B cell (primary cell): Measurements from ENCODE around the gene GADD45A. TPM values are rescaled to one million over a fixed set of nuclear protein-coding genes. Genes with fewer than 3 reads are reported as not detected.

Experiments
- ATAC-seq: fragments of 200-7000 bp; cut with Tn5 transposase; one replicate; pipeline ENCODE4 v1.10.0; 2021; ENCODE audit warnings: low read depth, mild to moderate bottlenecking, moderate number of reproducible peaks, moderate library complexity
- CTCF ChIA-PET: fragments of 350-600 bp; sonication (Branson Sonifier 250); formaldehyde crosslinking; loops from one replicate; lab custom pipeline; 2021; ENCODE audit warnings: antibody characterized with exemption, inconsistent platforms; lab: Charles Lee
- POLR2A ChIA-PET: fragments of 350-600 bp; sonication (Branson Sonifier 250); formaldehyde crosslinking; loops from one replicate; lab custom pipeline; 2021; ENCODE audit warnings: antibody characterized with exemption; lab: Charles Lee
- DNase-seq: peaks from one replicate; pipeline ENCODE4 v3.0.0; 2013
- H2AFZ ChIP-seq: 2 replicates; pipeline ENCODE4 v1.6.1; 2012; ENCODE audit warnings: mild to moderate bottlenecking, low read depth, low read length; ENCODE audit not compliant: insufficient read depth, poor library complexity, severe bottlenecking
- H3K27ac ChIP-seq, 2 donors: 1 replicate in 1 of 2; 2 replicates in 1 of 2; pipeline ENCODE4 v1.5.1; 2012 to 2013; ENCODE audit warnings: low read length in 2 of 2, mild to moderate bottlenecking in 2 of 2, moderate library complexity in 1 of 2
- H3K27me3 ChIP-seq, 4 experiments: fragments of 200-600 bp in 1 of 4; sonication (generic) in 1 of 4; replicated peaks in 1 of 4; 1 replicate in 2 of 4; 2 replicates in 2 of 4; pipeline versions ENCODE4 v1.6.1 to v1.7.0; 2013 to 2016; ENCODE audit warnings: low read length in 3 of 4, mild to moderate bottlenecking in 2 of 4, mixed read lengths in 1 of 4, moderate library complexity in 1 of 4; ENCODE audit not compliant: insufficient read depth in 4 of 4, control insufficient read depth in 3 of 4; ENCODE audit errors: control extremely low read depth in 1 of 4
- H3K36me3 ChIP-seq, 2 experiments: replicated peaks in 1 of 2; 1 replicate in 1 of 2; 2 replicates in 1 of 2; pipeline versions ENCODE4 v1.6.1 to v1.7.1; 2013; ENCODE audit warnings: low read length in 1 of 2; ENCODE audit not compliant: insufficient read depth in 2 of 2, control insufficient read depth in 1 of 2; ENCODE audit errors: control extremely low read depth in 1 of 2, extremely low read depth in 1 of 2
- H3K4me1 ChIP-seq, 2 donors: fragments of 200-600 bp in 1 of 2; sonication (generic) in 1 of 2; 1 replicate in 1 of 2; 2 replicates in 1 of 2; pipeline versions ENCODE4 v1.5.1 to v1.6.1; 2013 to 2017; ENCODE audit warnings: low read length in 2 of 2; ENCODE audit not compliant: control insufficient read depth in 2 of 2, insufficient read depth in 2 of 2
- H3K4me2 ChIP-seq: replicated peaks from 2 replicates; pipeline ENCODE3; 2012; ENCODE audit warnings: mild to moderate bottlenecking, low read depth, low read length; ENCODE audit not compliant: poor library complexity, severe bottlenecking
- H3K4me3 ChIP-seq, 5 experiments: fragments of 200-600 bp in 1 of 5; sonication (generic) in 1 of 5; 1 replicate in 3 of 5; 2 replicates in 2 of 5; pipeline versions ENCODE4 v1.5.1 to v1.7.0; 2011 to 2016; ENCODE audit warnings: low read length in 4 of 5, mild to moderate bottlenecking in 4 of 5, low read depth in 2 of 5, control low read depth in 1 of 5, moderate library complexity in 1 of 5; ENCODE audit not compliant: insufficient read depth in 1 of 5; ENCODE audit errors: control extremely low read depth in 1 of 5, extremely low read depth in 1 of 5
- H3K79me2 ChIP-seq: fragments of 200-600 bp; sonication (generic); one replicate; pipeline ENCODE4 v1.6.0; 2016; ENCODE audit warnings: low read length; ENCODE audit not compliant: control insufficient read depth, insufficient read depth
- H3K9ac ChIP-seq: fragments of 200-600 bp; sonication (generic); 2 replicates; pipeline ENCODE4 v1.6.1; 2017; ENCODE audit warnings: mild to moderate bottlenecking, low read length, moderate library complexity
- H3K9me3 ChIP-seq, 3 donors: one replicate each; pipeline versions ENCODE4 v1.6.1 to v1.7.1; 2013; ENCODE audit warnings: low read length in 2 of 3; ENCODE audit not compliant: control insufficient read depth in 2 of 3, insufficient read depth in 1 of 3; ENCODE audit errors: control extremely low read depth in 1 of 3
- H4K20me1 ChIP-seq: 2 replicates; pipeline ENCODE4 v1.6.0; 2012; ENCODE audit warnings: mild to moderate bottlenecking, low read length; ENCODE audit not compliant: insufficient read depth, control insufficient read depth, poor library complexity, severe bottlenecking
- H3K27ac Mint-ChIP-seq: one replicate; pipeline ENCODE4 v1.8.0; 2021; ENCODE audit warnings: mixed read lengths
- H3K27me3 Mint-ChIP-seq: one replicate; pipeline ENCODE4 v1.8.0; 2021; ENCODE audit warnings: mixed read lengths
- H3K4me1 Mint-ChIP-seq: one replicate; pipeline ENCODE4 v1.8.0; 2021; ENCODE audit warnings: mixed read lengths
- H3K4me3 Mint-ChIP-seq: one replicate; pipeline ENCODE4 v1.8.0; 2021; ENCODE audit warnings: mixed read lengths
- H3K9me3 Mint-ChIP-seq: one replicate; pipeline ENCODE4 v1.8.0; 2022; ENCODE audit warnings: mixed read lengths; ENCODE audit not compliant: insufficient read depth
- EZH2 ChIP-seq: IDR thresholded peaks from 2 replicates; pipeline ENCODE4 v1.6.1; 2012; ENCODE audit warnings: borderline replicate concordance, low read depth, mild to moderate bottlenecking, moderate library complexity, low read length; ENCODE audit not compliant: insufficient read depth, poor library complexity, severe bottlenecking
- WGBS: methylation state at CpG from one replicate; pipeline ENCODE4 v1.1.5; 2013; ENCODE audit warnings: missing lambda C conversion rate; ENCODE audit not compliant: insufficient coverage; 5-methylcytosine and 5-hydroxymethylcytosine counted together
- intact Hi-C: fragments of 100-400 bp; cut with micrococcal nuclease; formaldehyde crosslinking; loops from one replicate; pipeline ENCODE4 v1.10.0; 2022
- polyA plus RNA-seq: library from polyadenylated mRNA; depleted of rRNA; stranded (reverse); fragments of >200 nt; gene quantifications from 2 replicates; pipeline ENCODE4 v1.2.3, GENCODE V29; 2012
- total RNA-seq, 2 donors: library from RNA; stranded (reverse); fragments of 120-200 nt in 1 of 2; gene quantifications; 1 replicate in 1 of 2; 2 replicates in 1 of 2; pipeline versions ENCODE4 v1.2.3 to v1.2.4, GENCODE V29; 2013 to 2022
- TF ChIP-seq, protein P1 (sequence below): fragments of 200-600 bp; IDR thresholded peaks from one replicate; pipeline ENCODE4 v1.8.0; 2022; ENCODE audit warnings: antibody characterized with exemption, mild to moderate bottlenecking

The GADD45A gene
- total and polyA plus RNA-seq, 2 donors (not counting 1 experiment from before 2014, with no cell fraction given) = 11.6 to 21.1 TPM

- ChIA-PET POLR2A (interaction anchor here (0.7 to 1.9 kb wide), 2 partner anchors 25 to 762 kb away, joined by 4 to 7 read pairs; partner anchors contain the start of genes DNAI4 and MIER1), CTCF (interaction anchor here (1.0 to 2.8 kb wide), 3 partner anchors 74 to 150 kb away, joined by 3 to 28 read pairs (median 3); no protein-coding TSS in a partner anchor)
- Mint-ChIP-seq H3K4me3 (peak overlapping the region; percentile 91), H3K9me3 (no peaks in the 10 kb centered on the region), H3K27me3 (no peaks in the 10 kb centered on the region), H3K4me1 (peaks cover 31% of the 10 kb centered on the region), H3K27ac (peak overlapping the region; percentile 77)
- Histone ChIP-seq H3K36me3 (peaks cover 0 to 7% of the 10 kb centered on the region in 2 experiments), H3K79me2 (no peaks in the 10 kb centered on the region), H3K27ac (peak overlapping the region in 1 of 2 donors; percentile 42), H3K4me1 (peaks cover 16 to 17% of the 10 kb centered on the region in 2 donors), H4K20me1 (no peaks in the 10 kb centered on the region), H3K27me3 (no peaks in the 10 kb centered on the region), H3K4me3 (peak overlapping the region; percentile 66 to 91 (median 80)), H3K9me3 (no peaks in the 10 kb centered on the region), H3K4me2 (peak overlapping the region; percentile 99), H2AFZ (peak overlapping the region; percentile 87), H3K9ac (peak overlapping the region; percentile 82)
- no peak for TF ChIP-seq EZH2
- TF ChIP-seq, protein P1, sequence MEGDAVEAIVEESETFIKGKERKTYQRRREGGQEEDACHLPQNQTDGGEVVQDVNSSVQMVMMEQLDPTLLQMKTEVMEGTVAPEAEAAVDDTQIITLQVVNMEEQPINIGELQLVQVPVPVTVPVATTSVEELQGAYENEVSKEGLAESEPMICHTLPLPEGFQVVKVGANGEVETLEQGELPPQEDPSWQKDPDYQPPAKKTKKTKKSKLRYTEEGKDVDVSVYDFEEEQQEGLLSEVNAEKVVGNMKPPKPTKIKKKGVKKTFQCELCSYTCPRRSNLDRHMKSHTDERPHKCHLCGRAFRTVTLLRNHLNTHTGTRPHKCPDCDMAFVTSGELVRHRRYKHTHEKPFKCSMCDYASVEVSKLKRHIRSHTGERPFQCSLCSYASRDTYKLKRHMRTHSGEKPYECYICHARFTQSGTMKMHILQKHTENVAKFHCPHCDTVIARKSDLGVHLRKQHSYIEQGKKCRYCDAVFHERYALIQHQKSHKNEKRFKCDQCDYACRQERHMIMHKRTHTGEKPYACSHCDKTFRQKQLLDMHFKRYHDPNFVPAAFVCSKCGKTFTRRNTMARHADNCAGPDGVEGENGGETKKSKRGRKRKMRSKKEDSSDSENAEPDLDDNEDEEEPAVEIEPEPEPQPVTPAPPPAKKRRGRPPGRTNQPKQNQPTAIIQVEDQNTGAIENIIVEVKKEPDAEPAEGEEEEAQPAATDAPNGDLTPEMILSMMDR = no peak
- 0% methylated on average over 42 of the region's 43 CpGs for WGBS
- intact Hi-C loops = loop anchor here (5.0 kb wide), 1 partner anchor 76 kb away; no protein-coding TSS in a partner anchor
- ATAC-seq = no peak
- DNase-seq = peak; percentile 59
These were observed 1.5 kb downstream of the GADD45A start for GRCh38 chr1:67686267-67687197.
